HG03442 (cell line): ENCODE results near the gene MB.

ENCODE experiments used
- ATAC-seq: cut with Tn5 transposase; IDR thresholded peaks from one replicate; pipeline ENCODE4 v1.9.1; 2021; ENCODE audit warnings: mild to moderate bottlenecking, moderate library complexity; ENCODE audit not compliant: unreplicated experiment

The MB gene

GRCh38 chr22:35597692-35598395 lies 19.3 kb downstream of the MB start:
- no peak for ATAC-seq

- no peak for ATAC-seq
Measured at GRCh38 chr22:35596821-35597220, 20.3 kb downstream of the MB start.

GRCh38 chr22:35594686-35595085 lies 22.4 kb downstream of the MB start:
- ATAC-seq = no peak

- ATAC-seq = no peak
Measured at GRCh38 chr22:35593891-35594470, 23.1 kb downstream of the MB start.

GRCh38 chr22:35593071-35593890 lies 23.8 kb downstream of the MB start:
- ATAC-seq = no peak

- ATAC-seq = no peak
Measured at GRCh38 chr22:35592418-35592967, 24.6 kb downstream of the MB start.

GRCh38 chr22:35591714-35592417 lies 25.3 kb downstream of the MB start:
- no peak for ATAC-seq

GRCh38 chr22:35590634-35591295 lies 26.4 kb downstream of the MB start:
- no peak for ATAC-seq

GRCh38 chr22:35589756-35590093 lies 27.4 kb downstream of the MB start:
- no peak for ATAC-seq

- no peak for ATAC-seq
Measured at GRCh38 chr22:35589071-35589755, 27.9 kb downstream of the MB start.

GRCh38 chr22:35587896-35588295 lies 29.2 kb downstream of the MB start:
- no peak for ATAC-seq

- ATAC-seq = no peak
Measured at GRCh38 chr22:35587447-35587870, 29.7 kb downstream of the MB start.

- no peak for ATAC-seq
Measured at GRCh38 chr22:35586771-35587170, 30.4 kb downstream of the MB start.

- ATAC-seq = no peak
Measured at GRCh38 chr22:35582861-35583670, 34.1 kb downstream of the MB start.

GRCh38 chr22:35582218-35582860 lies 34.8 kb downstream of the MB start:
- ATAC-seq = no peak

GRCh38 chr22:35581023-35581413 lies 36.1 kb downstream of the MB start:
- ATAC-seq = no peak

GRCh38 chr22:35580351-35581022 lies 36.6 kb downstream of the MB start:
- ATAC-seq = no peak
